GM12878 (cell line): Measurements from ENCODE around the gene CENPO. TPM values are rescaled to one million over a fixed set of nuclear protein-coding genes. Genes with fewer than 3 reads are reported as not detected.

Experiments
- ATAC-seq: fragments of 200-7000 bp; cut with Tn5 transposase; 3 replicates; pipeline ENCODE4 v1.9.1; 2020; ENCODE audit warnings: mild to moderate bottlenecking, moderate library complexity
- BruUV-seq: library from RNA; stranded (reverse); fragments of 400-500 nt; replicated peaks from 2 replicates; lab custom pipeline; 2021; lab: Mats Ljungman, UMichigan
- CTCF ChIA-PET: fragments of 300-600 bp; sonication (Branson Sonifier 250); formaldehyde crosslinking; extraction: SDS; loops from one replicate; lab custom pipeline; 2021; ENCODE audit warnings: inconsistent platforms; lab: Yijun Ruan, JAX
- POLR2A ChIA-PET: fragments of 350-600 bp; formaldehyde crosslinking; extraction: SDS; loops from one replicate; lab custom pipeline; 2021; ENCODE audit warnings: inconsistent platforms; lab: Charles Lee
- RAD21 ChIA-PET: fragments of 300-600 bp; sonication (Branson Sonifier 250); formaldehyde crosslinking; loops from one replicate; lab custom pipeline; 2023; ENCODE audit warnings: antibody characterized with exemption; ENCODE audit not compliant: unreplicated experiment; lab: Charles Lee
- SMC1A ChIA-PET: fragments of 300-600 bp; sonication (Branson Sonifier 250); formaldehyde crosslinking; loops from one replicate; lab custom pipeline; 2023; ENCODE audit not compliant: unreplicated experiment, uncharacterized antibody; lab: Charles Lee
- DNase-seq: peaks from one replicate; pipeline ENCODE4 v3.0.0-alpha.2; 2011; ENCODE audit warnings: low read depth, low spot score
- FAIRE-seq: peaks from 3 replicates; lab custom pipeline; 2011; peaks lifted over from hg19 to GRCh38; lab: Jason Lieb, UNC
- H2AFZ ChIP-seq: 2 replicates; pipeline ENCODE4 v1.6.0; 2011; ENCODE audit warnings: low read depth, low read length, control low read depth; ENCODE audit not compliant: control insufficient read depth
- H3K27ac ChIP-seq: 2 replicates; pipeline ENCODE4 v1.5.1; 2011; ENCODE audit warnings: control low read depth; ENCODE audit not compliant: control insufficient read depth, insufficient read depth
- H3K27me3 ChIP-seq, 2 experiments: replicated peaks in 1 of 2; 2 replicates each; pipeline versions ENCODE4 v1.6.0 to v1.6.1; 2011; ENCODE audit warnings: low read length in 1 of 2; ENCODE audit not compliant: control insufficient read depth in 2 of 2, insufficient read depth in 2 of 2
- H3K36me3 ChIP-seq, 2 experiments: 2 replicates each; pipeline ENCODE4 v1.5.1; 2011; ENCODE audit warnings: low read length in 1 of 2; ENCODE audit not compliant: control insufficient read depth in 2 of 2, insufficient read depth in 2 of 2
- H3K4me1 ChIP-seq: 2 replicates; pipeline ENCODE4 v1.6.1; 2011; ENCODE audit warnings: mild to moderate bottlenecking, low read length, moderate library complexity, mixed read lengths; ENCODE audit not compliant: control insufficient read depth, insufficient read depth
- H3K4me2 ChIP-seq: 2 replicates; pipeline ENCODE4 v1.6.0; 2011; ENCODE audit warnings: control low read depth; ENCODE audit not compliant: control insufficient read depth, insufficient read depth
- H3K4me3 ChIP-seq: fragments of 200-600 bp; sonication (generic); 2 replicates; pipeline ENCODE4 v1.5.1; 2016
- H3K79me2 ChIP-seq: 2 replicates; pipeline ENCODE4 v1.6.0; 2011; ENCODE audit warnings: low read length; ENCODE audit not compliant: control insufficient read depth, insufficient read depth
- H3K9ac ChIP-seq: 2 replicates; pipeline ENCODE4 v1.8.0; 2011; ENCODE audit warnings: low read length, control low read depth, mixed read lengths; ENCODE audit not compliant: control insufficient read depth, insufficient read depth
- H3K9me3 ChIP-seq: replicated peaks from 3 replicates; pipeline ENCODE4 v1.5.1; 2011; ENCODE audit warnings: mild to moderate bottlenecking, low read length; ENCODE audit not compliant: control insufficient read depth, insufficient read depth
- H4K20me1 ChIP-seq: 2 replicates; pipeline ENCODE4 v1.6.0; 2011; ENCODE audit not compliant: control insufficient read depth, insufficient read depth
- ASH2L ChIP-seq: fragments of 300-600, 200-600 bp; sonication (generic); IDR thresholded peaks from 2 replicates; pipeline ENCODE4 v1.6.1; 2017; ENCODE audit warnings: low read depth, mild to moderate bottlenecking, borderline replicate concordance
- HDGF ChIP-seq: fragments of 450-650 bp; IDR thresholded peaks from 2 replicates; pipeline ENCODE4 v1.6.1; 2016; ENCODE audit warnings: antibody characterized with exemption
- IKZF2 ChIP-seq, 2 experiments: fragments of 450-650 bp; IDR thresholded peaks; 2 replicates each; pipeline ENCODE4 v1.6.1; 2017; ENCODE audit warnings: mild to moderate bottlenecking in 2 of 2, moderate library complexity in 2 of 2
- RBBP5 ChIP-seq: fragments of 200-600 bp; sonication (generic); conservative IDR thresholded peaks from 2 replicates; pipeline ENCODE4 v1.6.1; 2016
- SRF ChIP-seq, 2 experiments: IDR thresholded peaks; 2 replicates each; pipeline ENCODE4 v1.6.1; 2011; ENCODE audit warnings: low read depth in 2 of 2, low read length in 2 of 2, mild to moderate bottlenecking in 1 of 2, moderate library complexity in 1 of 2
- TCF3 ChIP-seq: IDR thresholded peaks from 2 replicates; pipeline ENCODE4 v1.6.1; 2012; ENCODE audit warnings: low read depth, mild to moderate bottlenecking, low read length, borderline replicate concordance; ENCODE audit not compliant: insufficient read depth
- ZBTB11 ChIP-seq: fragments of 450-650 bp; formaldehyde crosslinking; IDR thresholded peaks from 2 replicates; pipeline ENCODE4 v1.5.0; 2022; ENCODE audit warnings: mild to moderate bottlenecking, missing genetic modification characterization
- WGBS: methylation state at CpG from one replicate; pipeline ENCODE4 v1.1.6; 2016; ENCODE audit warnings: low lambda C conversion rate; ENCODE audit not compliant: insufficient replicate concordance, insufficient coverage; ENCODE audit errors: missing lambda C conversion rate; 5-methylcytosine and 5-hydroxymethylcytosine counted together
- in situ Hi-C: fragments of 300-500 bp; cut with MboI; formaldehyde crosslinking; loops from 9 replicates; pipeline ENCODE4 v1.14.3; 2018; ENCODE audit warnings: mixed read lengths
- intact Hi-C: fragments of 100-400 bp; cut with micrococcal nuclease; formaldehyde crosslinking; loops from one replicate; pipeline ENCODE4 v1.14.2; 2022; ENCODE audit not compliant: unreplicated experiment
- polyA plus RNA-seq, 11 experiments: library from polyadenylated mRNA; depleted of rRNA in 4 of 11; unstranded in 6 of 11; stranded (reverse) in 5 of 11; fragments of >200 nt; fragmentation: Nextera tagmentation in 4 of 11; fragmentation: Illumina TruSeq in 1 of 11; extraction: Ambion mirVana in 4 of 11; extraction: Trizol in 1 of 11; gene quantifications; 1 replicate in 1 of 11; 2 replicates in 10 of 11; pipeline versions ENCODE4 v1.2.1 to v1.2.3, GENCODE V29; 2011 to 2016; ENCODE audit warnings: inconsistent platforms in 2 of 11, missing spikeins in 2 of 11, low read depth in 1 of 11
- total RNA-seq, 4 experiments: library from RNA; depleted of rRNA in 3 of 4; stranded (reverse); fragments of >200 nt in 3 of 4; fragmentation: Illumina TruSeq in 1 of 4; extraction: Trizol in 1 of 4; gene quantifications; 2 replicates each; pipeline versions ENCODE4 v1.2.1 to v1.2.3, GENCODE V29; 2013 to 2021
- TF ChIP-seq, protein P1 (sequence below), 3 experiments: IDR thresholded peaks in 2 of 3; conservative IDR thresholded peaks in 1 of 3; 2 replicates each; pipeline ENCODE4 v1.5.1; 2011; ENCODE audit warnings: low read depth in 3 of 3, low read length in 3 of 3, mild to moderate bottlenecking in 3 of 3, control low read depth in 2 of 3, moderate library complexity in 2 of 3, inconsistent platforms in 1 of 3, mixed read lengths in 1 of 3; ENCODE audit not compliant: control insufficient read depth in 2 of 3, insufficient read depth in 1 of 3; ENCODE audit errors: extremely low read depth in 1 of 3

The CENPO gene
- total and polyA plus RNA-seq, 10 of the 15 experiments (the other 5 are each of a cell fraction or from before 2014, with no cell fraction given): 18.7 to 37.0 (median 31.4) TPM

GRCh38 chr2:24852431-24853020, 59.3 kb downstream of the CENPO start:
- ChIA-PET CTCF (interaction anchor here (0.6 kb wide), 1 partner anchor 241 kb away, joined by 3 read pairs; no protein-coding TSS in a partner anchor), POLR2A (no interaction called here), RAD21 (no interaction called here), SMC1A (no interaction called here)
- intact Hi-C loops (no loop called here), in situ Hi-C loops (no loop called here)
- TF ChIP-seq, protein P1, sequence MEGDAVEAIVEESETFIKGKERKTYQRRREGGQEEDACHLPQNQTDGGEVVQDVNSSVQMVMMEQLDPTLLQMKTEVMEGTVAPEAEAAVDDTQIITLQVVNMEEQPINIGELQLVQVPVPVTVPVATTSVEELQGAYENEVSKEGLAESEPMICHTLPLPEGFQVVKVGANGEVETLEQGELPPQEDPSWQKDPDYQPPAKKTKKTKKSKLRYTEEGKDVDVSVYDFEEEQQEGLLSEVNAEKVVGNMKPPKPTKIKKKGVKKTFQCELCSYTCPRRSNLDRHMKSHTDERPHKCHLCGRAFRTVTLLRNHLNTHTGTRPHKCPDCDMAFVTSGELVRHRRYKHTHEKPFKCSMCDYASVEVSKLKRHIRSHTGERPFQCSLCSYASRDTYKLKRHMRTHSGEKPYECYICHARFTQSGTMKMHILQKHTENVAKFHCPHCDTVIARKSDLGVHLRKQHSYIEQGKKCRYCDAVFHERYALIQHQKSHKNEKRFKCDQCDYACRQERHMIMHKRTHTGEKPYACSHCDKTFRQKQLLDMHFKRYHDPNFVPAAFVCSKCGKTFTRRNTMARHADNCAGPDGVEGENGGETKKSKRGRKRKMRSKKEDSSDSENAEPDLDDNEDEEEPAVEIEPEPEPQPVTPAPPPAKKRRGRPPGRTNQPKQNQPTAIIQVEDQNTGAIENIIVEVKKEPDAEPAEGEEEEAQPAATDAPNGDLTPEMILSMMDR (IDR thresholded peaks at IDR 0.05 in 2 of 3, conservative IDR thresholded peaks at IDR 0.05 in 1 of 3; ENCODE audit: control insufficient read depth in 2 of 3, extremely low read depth in 1 of 3, insufficient read depth in 1 of 3, low read depth in 3 of 3, low read length in 3 of 3): no peak
- TF ChIP-seq IKZF2 (IDR thresholded peaks at IDR 0.05): no peak
- no peak for TF ChIP-seq ASH2L
- TF ChIP-seq ZBTB11 (CRISPR knock-in tag): no peak
- TF ChIP-seq TCF3: no peak
- no peak for TF ChIP-seq SRF (IDR thresholded peaks at IDR 0.05; ENCODE audit: low read depth in 2 of 2, low read length in 2 of 2)
- TF ChIP-seq RBBP5: no peak
- no peak for TF ChIP-seq HDGF
- Histone ChIP-seq H3K27ac (no peak overlapping the region), H3K4me1 (no peaks in the 10 kb centered on the region), H3K36me3 (peaks cover 0 to 21% of the 10 kb centered on the region in 2 experiments; a peak in 3 of 4 replicates), H2AFZ (no peak overlapping the region), H3K4me2 (no peak overlapping the region), H3K9me3 (peaks cover 17% of the 10 kb centered on the region; the same call in 2 of the 3 replicates), H3K4me3 (no peak overlapping the region), H3K79me2 (no peaks in the 10 kb centered on the region), H3K27me3 (no peaks in the 10 kb centered on the region), H4K20me1 (no peaks in the 10 kb centered on the region), H3K9ac (no peak overlapping the region)
- ATAC-seq (no peak), FAIRE-seq (no peak), DNase-seq (no peak)
- BruUV-seq: no TSS peak
- WGBS: 95% methylated on average over 23 of the region's 23 CpGs
